Mucosa of descending colon (tissue), 3 donors: Measurements from ENCODE around the gene PRKCE. TPM values are rescaled to one million over a fixed set of nuclear protein-coding genes. Genes with fewer than 3 reads are reported as not detected.

ENCODE experiments used
- ATAC-seq: fragments of 200-7000 bp; cut with Tn5 transposase; one replicate; pipeline ENCODE4 v1.9.1; 2020; ENCODE audit warnings: mild to moderate bottlenecking, moderate library complexity
- DNase-seq, 3 donors: peaks; one replicate each; pipeline ENCODE4 v3.0.0-alpha.2; 2020
- H3K36me3 ChIP-seq: fragments of 200-600 bp; one replicate; pipeline ENCODE4 v1.8.0; 2021; ENCODE audit warnings: low read depth, mild to moderate bottlenecking
- H3K4me1 ChIP-seq: fragments of 200-600 bp; one replicate; pipeline ENCODE4 v1.8.0; 2021; ENCODE audit warnings: low read depth, mild to moderate bottlenecking
- H3K4me3 ChIP-seq: fragments of 200-600 bp; one replicate; pipeline ENCODE4 v1.8.0; 2021; ENCODE audit warnings: mild to moderate bottlenecking
- H3K9me3 ChIP-seq: fragments of 200-600 bp; one replicate; pipeline ENCODE4 v1.8.0; 2021; ENCODE audit warnings: mild to moderate bottlenecking
- intact Hi-C, 2 donors: fragments of 100-400 bp; cut with DNase I in 1 of 2; cut with micrococcal nuclease in 1 of 2; formaldehyde crosslinking; loops; one replicate each; pipeline versions ENCODE4 v1.11.0 to v1.11.1; 2022; cut with DNase I, micrococcal nuclease
- total RNA-seq, 3 donors: library from RNA; stranded (reverse); fragmentation: NEBNext Ultra II Directional in 2 of 3; extraction: Animal tissue kit (Norgen Biotek cat#: 25700) in 2 of 3; gene quantifications; one replicate each; pipeline versions ENCODE4 v1.2.1 to v1.2.4, GENCODE V29; 2021 to 2023
- TF ChIP-seq, protein P1 (sequence below): fragments of 200-600 bp; IDR thresholded peaks from one replicate; pipeline ENCODE4 v1.8.0; 2022; ENCODE audit warnings: antibody characterized with exemption, mild to moderate bottlenecking
- donor health status: DM: no; HTN: no; CAD: no; lungs with moderate emphysema.
- donor health status: DM: no; HTN: no; CAD: no.
- donor health status: DM: no; HTN: yes; CAD: no.

Gene PRKCE
- total RNA-seq, 3 donors from 2014 or later = 24.5 to 52.0 (median 32.7) TPM

GRCh38 chr2:45849491-45850283 lies 198.2 kb downstream of the PRKCE start:
- TF ChIP-seq, protein P1, sequence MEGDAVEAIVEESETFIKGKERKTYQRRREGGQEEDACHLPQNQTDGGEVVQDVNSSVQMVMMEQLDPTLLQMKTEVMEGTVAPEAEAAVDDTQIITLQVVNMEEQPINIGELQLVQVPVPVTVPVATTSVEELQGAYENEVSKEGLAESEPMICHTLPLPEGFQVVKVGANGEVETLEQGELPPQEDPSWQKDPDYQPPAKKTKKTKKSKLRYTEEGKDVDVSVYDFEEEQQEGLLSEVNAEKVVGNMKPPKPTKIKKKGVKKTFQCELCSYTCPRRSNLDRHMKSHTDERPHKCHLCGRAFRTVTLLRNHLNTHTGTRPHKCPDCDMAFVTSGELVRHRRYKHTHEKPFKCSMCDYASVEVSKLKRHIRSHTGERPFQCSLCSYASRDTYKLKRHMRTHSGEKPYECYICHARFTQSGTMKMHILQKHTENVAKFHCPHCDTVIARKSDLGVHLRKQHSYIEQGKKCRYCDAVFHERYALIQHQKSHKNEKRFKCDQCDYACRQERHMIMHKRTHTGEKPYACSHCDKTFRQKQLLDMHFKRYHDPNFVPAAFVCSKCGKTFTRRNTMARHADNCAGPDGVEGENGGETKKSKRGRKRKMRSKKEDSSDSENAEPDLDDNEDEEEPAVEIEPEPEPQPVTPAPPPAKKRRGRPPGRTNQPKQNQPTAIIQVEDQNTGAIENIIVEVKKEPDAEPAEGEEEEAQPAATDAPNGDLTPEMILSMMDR = no peak
- no peaks in the 10 kb centered on the region for H3K9me3 ChIP-seq
- DNase-seq (no peak), ATAC-seq (no peak)
- intact Hi-C loops = no loop called here
- no peak overlapping the region for H3K4me3 ChIP-seq
- no peaks in the 10 kb centered on the region for H3K4me1 ChIP-seq
- H3K36me3 ChIP-seq = no peaks in the 10 kb centered on the region

- H3K4me1 ChIP-seq = no peaks in the 10 kb centered on the region
- ATAC-seq (no peak), DNase-seq (no peak)
- intact Hi-C loops = no loop called here
- TF ChIP-seq, protein P1 = no peak
- H3K9me3 ChIP-seq = no peaks in the 10 kb centered on the region
- no peak overlapping the region for H3K4me3 ChIP-seq
- H3K36me3 ChIP-seq = no peaks in the 10 kb centered on the region
Measured at GRCh38 chr2:45850558-45850957, 199.1 kb downstream of the PRKCE start.

GRCh38 chr2:45851111-45851510 lies 199.6 kb downstream of the PRKCE start:
- no peak for DNase-seq

DNA sequence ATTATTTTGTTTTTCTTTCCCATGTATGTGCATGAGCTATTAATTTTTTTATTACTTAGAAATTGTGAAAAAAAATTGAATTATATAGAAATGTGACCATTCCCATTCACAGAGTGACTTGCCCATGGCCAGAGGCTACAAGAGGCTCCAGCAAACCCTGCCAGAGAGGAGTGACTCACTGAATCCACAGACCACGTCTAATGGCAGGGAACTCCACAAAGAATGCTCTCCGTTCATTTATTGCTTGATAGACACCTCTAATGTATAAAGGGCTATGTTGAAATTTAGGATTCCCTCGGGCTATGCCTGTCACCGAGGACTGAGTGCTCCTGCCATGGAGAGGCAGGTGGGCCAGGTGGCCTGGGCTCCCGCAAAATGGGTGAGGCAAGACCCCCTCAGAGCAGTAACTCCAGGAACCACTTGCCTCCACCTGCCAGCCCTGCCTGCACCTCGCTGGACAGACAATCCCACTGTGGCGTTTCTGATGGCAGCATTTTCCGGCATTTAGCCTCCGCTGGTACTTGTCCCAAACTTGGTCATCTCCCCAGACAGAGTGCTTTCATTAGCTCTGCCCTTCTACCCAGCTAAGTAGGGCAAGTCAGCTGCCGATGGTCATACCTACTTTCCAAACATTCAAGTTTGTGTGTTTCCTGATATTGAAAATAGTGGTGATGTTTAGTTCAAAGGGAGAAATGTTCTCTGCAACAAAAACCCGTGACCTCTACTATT lies 200.3 kb downstream of the PRKCE start:
- no peaks in the 10 kb centered on the region for H3K4me1 ChIP-seq

More at GRCh38 chr2:45851111-45851510, 199.6 kb downstream of the PRKCE start:
- no peaks in the 10 kb centered on the region for H3K36me3 ChIP-seq
- H3K9me3 ChIP-seq = no peaks in the 10 kb centered on the region
- no peaks in the 10 kb centered on the region for H3K4me1 ChIP-seq
- H3K4me3 ChIP-seq = no peak overlapping the region
- TF ChIP-seq, protein P1 = no peak
- ATAC-seq = no peak
- intact Hi-C loops = no loop called here

DNA sequence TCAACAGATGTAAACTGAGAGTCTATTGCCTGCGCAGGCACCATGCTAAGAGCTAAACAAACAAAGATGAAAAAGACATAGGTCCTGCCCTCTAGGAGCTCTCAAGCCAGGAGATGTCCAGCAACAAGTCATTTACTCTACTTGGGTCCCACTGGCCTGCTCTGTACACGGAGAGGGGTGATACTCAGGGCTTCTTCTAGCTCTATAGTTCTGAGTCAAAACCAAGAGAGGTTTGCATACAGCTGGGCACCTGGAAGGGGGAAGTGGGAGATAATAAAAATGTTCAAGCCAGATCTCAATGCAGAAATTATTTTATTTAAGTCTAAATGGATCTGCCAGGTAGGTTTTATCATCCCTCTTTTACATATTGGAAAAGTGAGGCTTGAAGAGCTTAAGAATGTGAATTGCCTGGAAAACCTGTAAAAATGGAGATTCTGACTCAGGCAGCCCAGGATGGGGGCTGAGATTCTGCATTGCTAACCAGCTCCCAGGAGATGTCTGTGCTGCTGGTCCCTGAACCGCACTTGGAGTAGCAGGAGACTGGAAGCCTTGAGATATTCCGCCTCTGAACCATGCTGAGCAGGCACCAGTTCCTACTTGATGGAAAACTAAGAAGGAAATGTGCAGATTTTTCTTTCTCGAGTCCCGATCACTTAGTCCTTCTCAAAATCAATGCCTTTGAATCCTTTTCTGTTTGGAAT lies 201.1 kb downstream of the PRKCE start:
- DNase-seq (no peak), ATAC-seq (no peak)
- intact Hi-C loops = no loop called here
- Histone ChIP-seq H3K9me3 (no peaks in the 10 kb centered on the region), H3K4me3 (no peak overlapping the region), H3K36me3 (no peaks in the 10 kb centered on the region), H3K4me1 (no peaks in the 10 kb centered on the region)
- TF ChIP-seq, protein P1 = no peak

More for the DNA sequence above, 200.3 kb downstream of the PRKCE start:
- Histone ChIP-seq H3K9me3 (no peaks in the 10 kb centered on the region), H3K4me3 (no peak overlapping the region), H3K36me3 (no peaks in the 10 kb centered on the region)
- no peak for ATAC-seq
- TF ChIP-seq, protein P1 = no peak
- no peak for DNase-seq
- intact Hi-C loops = no loop called here
